ENCODE measurements around the gene INTS7.

GRCh38 chr1:211893260-211893659 lies 142.1 kb downstream of the INTS7 start:
- TF ChIP-seq CTCF (IDR thresholded peaks at IDR 0.05): no peak
- TF ChIP-seq POLR2AphosphoS5 (IDR thresholded peaks at IDR 0.05; ENCODE audit: low read depth, low read length): no peak
- TF ChIP-seq TAF1 (IDR thresholded peaks at IDR 0.05; ENCODE audit: borderline replicate concordance, low read depth, low read length): no peak
- no peak for TF ChIP-seq RXRA (IDR thresholded peaks at IDR 0.05; ENCODE audit: borderline replicate concordance, low read depth)
- no peak for TF ChIP-seq NFIC (IDR thresholded peaks at IDR 0.05; ENCODE audit: borderline replicate concordance)
- TF ChIP-seq SIN3A (IDR thresholded peaks at IDR 0.05; ENCODE audit: borderline replicate concordance, low read depth, low read length): no peak
- TF ChIP-seq MAX (IDR thresholded peaks at IDR 0.05; ENCODE audit: low read depth): no peak
- TF ChIP-seq SMC3 (IDR thresholded peaks at IDR 0.05; ENCODE audit: low read depth, low read length): no peak
